H1 (cell line): Measurements from ENCODE around the gene UBTD2. TPM values are rescaled to one million over a fixed set of nuclear protein-coding genes. Genes with fewer than 3 reads are reported as not detected.

Experiments used
- CTCF ChIA-PET: fragments of 300-600 bp; sonication (Branson Sonifier 250); formaldehyde crosslinking; loops from one replicate; lab custom pipeline; 2021; ENCODE audit not compliant: partially characterized antibody; lab: Charles Lee
- POLR2A ChIA-PET: fragments of 300-600 bp; sonication (Branson Sonifier 250); formaldehyde crosslinking; loops from one replicate; lab custom pipeline; 2021; ENCODE audit warnings: inconsistent platforms; ENCODE audit not compliant: partially characterized antibody; lab: Charles Lee
- DNase-seq, 2 experiments: peaks; one replicate each; pipeline versions ENCODE4 v3.0.0 to v3.0.0-alpha.2; 2010 to 2022; ENCODE audit warnings: low spot score in 2 of 2, low read depth in 1 of 2, mixed read lengths in 1 of 2
- FAIRE-seq: peaks from 2 replicates; lab custom pipeline; 2011; peaks lifted over from hg19 to GRCh38; lab: Jason Lieb, UNC
- H2AFZ ChIP-seq: 2 replicates; pipeline ENCODE4 v1.8.1; 2012; ENCODE audit warnings: low read length, inconsistent platforms
- H2AK5ac ChIP-seq: 2 replicates; pipeline ENCODE4 v1.6.1; 2013; ENCODE audit warnings: low read depth, low read length
- H2BK120ac ChIP-seq: replicated peaks from 2 replicates; pipeline ENCODE3; 2013; ENCODE audit warnings: low read depth, low read length, inconsistent platforms
- H2BK12ac ChIP-seq: 2 replicates; pipeline ENCODE4 v1.6.1; 2013; ENCODE audit warnings: low read depth, low read length
- H2BK15ac ChIP-seq: 2 replicates; pipeline ENCODE4 v1.6.1; 2013; ENCODE audit warnings: low read length
- H2BK20ac ChIP-seq: 2 replicates; pipeline ENCODE4 v1.6.1; 2013; ENCODE audit warnings: low read length
- H2BK5ac ChIP-seq: 2 replicates; pipeline ENCODE4 v1.6.1; 2013; ENCODE audit warnings: low read depth, low read length
- H3K14ac ChIP-seq: 2 replicates; pipeline ENCODE4 v1.6.1; 2013; ENCODE audit warnings: inconsistent platforms; ENCODE audit not compliant: insufficient read length
- H3K18ac ChIP-seq: 2 replicates; pipeline ENCODE4 v1.6.1; 2013; ENCODE audit warnings: low read length; ENCODE audit errors: extremely low read depth
- H3K23ac ChIP-seq: 2 replicates; pipeline ENCODE4 v1.6.1; 2013; ENCODE audit warnings: inconsistent platforms; ENCODE audit not compliant: insufficient read length
- H3K23me2 ChIP-seq: 2 replicates; pipeline ENCODE4 v1.6.1; 2013; ENCODE audit warnings: low read depth, low read length
- H3K27ac ChIP-seq: 2 replicates; pipeline ENCODE4 v1.6.1; 2011; ENCODE audit warnings: low read depth, low read length, inconsistent platforms
- H3K27me3 ChIP-seq, 4 experiments: replicated peaks in 1 of 4; 1 replicate in 1 of 4; 2 replicates in 3 of 4; pipeline versions ENCODE4 v1.6.1 to v1.8.1; 2011 to 2013; ENCODE audit warnings: low read length in 3 of 4, mild to moderate bottlenecking in 3 of 4, inconsistent platforms in 2 of 4, mixed read lengths in 2 of 4, moderate library complexity in 1 of 4; ENCODE audit not compliant: control insufficient read depth in 3 of 4, insufficient read depth in 3 of 4; ENCODE audit errors: extremely low read depth in 1 of 4
- H3K36me3 ChIP-seq, 4 experiments: 2 replicates each; pipeline versions ENCODE4 v1.6.1 to v1.8.1; 2011 to 2013; ENCODE audit warnings: mild to moderate bottlenecking in 4 of 4, low read length in 3 of 4, moderate library complexity in 2 of 4, control low read depth in 1 of 4, inconsistent platforms in 1 of 4; ENCODE audit not compliant: insufficient read depth in 4 of 4, control insufficient read depth in 2 of 4
- H3K4ac ChIP-seq: replicated peaks from 2 replicates; pipeline ENCODE3; 2013; ENCODE audit warnings: low read length, low read depth, mixed read lengths, inconsistent platforms; ENCODE audit not compliant: insufficient read length
- H3K4me1 ChIP-seq, 4 experiments: replicated peaks in 1 of 4; 1 replicate in 1 of 4; 2 replicates in 3 of 4; pipeline versions ENCODE4 v1.6.1 to v1.8.1; 2011 to 2013; ENCODE audit warnings: low read length in 3 of 4, inconsistent platforms in 2 of 4, mixed read lengths in 1 of 4; ENCODE audit not compliant: insufficient read depth in 4 of 4, control insufficient read depth in 3 of 4
- H3K4me2 ChIP-seq, 2 experiments: 2 replicates each; pipeline versions ENCODE4 v1.6.1 to v1.8.1; 2011 to 2013; ENCODE audit warnings: low read depth in 2 of 2, low read length in 2 of 2, control low read depth in 1 of 2, inconsistent platforms in 1 of 2, mild to moderate bottlenecking in 1 of 2; ENCODE audit not compliant: insufficient read depth in 1 of 2
- H3K4me3 ChIP-seq, 4 experiments: fragments of 200-600, 300-600 bp in 1 of 4; sonication (generic), shearing (Covaris generic), sonication (Bioruptor Twin) in 1 of 4; 2 replicates each; pipeline versions ENCODE4 v1.5.1 to v1.8.1; 2011 to 2016; ENCODE audit warnings: low read length in 4 of 4, low read depth in 3 of 4, control low read depth in 2 of 4, inconsistent platforms in 2 of 4, mild to moderate bottlenecking in 2 of 4, mixed read lengths in 1 of 4, moderate library complexity in 1 of 4; ENCODE audit not compliant: insufficient read depth in 2 of 4; ENCODE audit errors: extremely low read depth in 1 of 4
- H3K56ac ChIP-seq: replicated peaks from 2 replicates; pipeline ENCODE3; 2013; ENCODE audit warnings: low read depth, mild to moderate bottlenecking, mixed read lengths, low read length, inconsistent platforms; ENCODE audit not compliant: insufficient read length
- H3K79me1 ChIP-seq: 2 replicates; pipeline ENCODE4 v1.6.1; 2013; ENCODE audit warnings: low read depth, low read length, control low read depth
- H3K79me2 ChIP-seq, 2 experiments: 2 replicates each; pipeline versions ENCODE4 v1.6.1 to v1.8.1; 2012 to 2013; ENCODE audit warnings: low read length in 2 of 2, mild to moderate bottlenecking in 2 of 2, inconsistent platforms in 1 of 2; ENCODE audit not compliant: insufficient read depth in 2 of 2, control insufficient read depth in 1 of 2
- H3K9ac ChIP-seq, 4 experiments: replicated peaks in 1 of 4; 1 replicate in 1 of 4; 2 replicates in 3 of 4; pipeline versions ENCODE4 v1.6.1 to v1.8.1; 2011 to 2013; ENCODE audit warnings: low read depth in 3 of 4, low read length in 3 of 4, control low read depth in 2 of 4, mild to moderate bottlenecking in 2 of 4, moderate library complexity in 2 of 4, inconsistent platforms in 1 of 4; ENCODE audit errors: extremely low read depth in 1 of 4
- H3K9me3 ChIP-seq, 2 experiments: 2 replicates each; pipeline versions ENCODE4 v1.6.1 to v1.8.1; 2012 to 2013; ENCODE audit warnings: mild to moderate bottlenecking in 2 of 2, moderate library complexity in 2 of 2, control low read depth in 1 of 2, inconsistent platforms in 1 of 2, low read depth in 1 of 2, low read length in 1 of 2, mixed read lengths in 1 of 2; ENCODE audit not compliant: insufficient read depth in 2 of 2
- H4K20me1 ChIP-seq, 2 experiments: replicated peaks in 1 of 2; 2 replicates each; pipeline versions ENCODE3 to v1.8.1; 2011 to 2013; ENCODE audit warnings: inconsistent platforms in 2 of 2, low read length in 2 of 2, mild to moderate bottlenecking in 1 of 2; ENCODE audit not compliant: insufficient read depth in 2 of 2, control insufficient read depth in 1 of 2
- H4K5ac ChIP-seq: 2 replicates; pipeline ENCODE4 v1.6.1; 2013; ENCODE audit warnings: low read length, low read depth, mixed read lengths, inconsistent platforms; ENCODE audit not compliant: insufficient read length
- H4K8ac ChIP-seq: 2 replicates; pipeline ENCODE4 v1.8.0; 2013; ENCODE audit warnings: mild to moderate bottlenecking, moderate library complexity, low read length, inconsistent platforms; ENCODE audit not compliant: insufficient read depth; ENCODE audit errors: extremely low read depth
- H4K91ac ChIP-seq: replicated peaks from 2 replicates; pipeline ENCODE3; 2013; ENCODE audit warnings: low read length, mixed read lengths, inconsistent platforms; ENCODE audit not compliant: insufficient read length
- BACH1 ChIP-seq: IDR thresholded peaks from 2 replicates; pipeline ENCODE4 v1.6.1; 2012; ENCODE audit warnings: low read length, improper control_type of control experiment
- CHD1 ChIP-seq: IDR thresholded peaks from 2 replicates; pipeline ENCODE4 v1.6.1; 2012; ENCODE audit warnings: low read depth, low read length, improper control_type of control experiment
- CHD2 ChIP-seq: IDR thresholded peaks from 2 replicates; pipeline ENCODE4 v1.6.1; 2012; ENCODE audit warnings: low read length, improper control_type of control experiment
- CREB1 ChIP-seq: IDR thresholded peaks from 2 replicates; pipeline ENCODE4 v1.6.1; 2012; ENCODE audit warnings: inconsistent platforms
- EZH2 ChIP-seq: fragments of 200-600 bp; sonication (generic); IDR thresholded peaks from 2 replicates; pipeline ENCODE4 v1.7.1; 2012; ENCODE audit warnings: low read depth, mild to moderate bottlenecking, moderate library complexity, low read length, inconsistent platforms; ENCODE audit not compliant: severe bottlenecking
- GTF2F1 ChIP-seq: IDR thresholded peaks from 2 replicates; pipeline ENCODE4 v1.6.1; 2012; ENCODE audit warnings: low read depth, low read length, improper control_type of control experiment, borderline replicate concordance
- NANOG ChIP-seq: IDR thresholded peaks from 2 replicates; pipeline ENCODE4 v1.6.1; 2011; ENCODE audit warnings: low read length, low read depth, mild to moderate bottlenecking, inconsistent platforms; ENCODE audit not compliant: insufficient read depth, poor library complexity, severe bottlenecking
- SP2 ChIP-seq: IDR thresholded peaks from 2 replicates; pipeline ENCODE4 v1.6.1; 2012; ENCODE audit warnings: mild to moderate bottlenecking, low read length, inconsistent platforms
- SRF ChIP-seq: IDR thresholded peaks from 2 replicates; pipeline ENCODE4 v1.6.1; 2011; ENCODE audit warnings: mild to moderate bottlenecking, low read depth, low read length, moderate library complexity
- TBP ChIP-seq: IDR thresholded peaks from 2 replicates; pipeline ENCODE4 v1.6.1; 2011; ENCODE audit warnings: low read depth, low read length, improper control_type of control experiment
- WGBS, 2 experiments: shearing (Covaris generic) in 1 of 2; methylation state at CpG; one replicate each; pipeline versions ENCODE4 v1.1.6 to v1.1.7; 2013 to 2015; ENCODE audit warnings: low lambda C conversion rate in 2 of 2, mixed read lengths in 2 of 2, inconsistent platforms in 1 of 2, low coverage in 1 of 2, missing lambda C conversion rate in 1 of 2; ENCODE audit not compliant: insufficient replicate concordance in 2 of 2, insufficient coverage in 1 of 2, insufficient read length in 1 of 2; ENCODE audit errors: extremely low coverage in 1 of 2, missing lambda C conversion rate in 1 of 2; 5-methylcytosine and 5-hydroxymethylcytosine counted together
- polyA plus RNA-seq, 7 experiments: library from polyadenylated mRNA; depleted of rRNA in 3 of 7; stranded (reverse) in 5 of 7; unstranded in 2 of 7; fragments of >200 nt in 5 of 7; fragments of 200-250 nt in 2 of 7; gene quantifications; 1 replicate in 5 of 7; 2 replicates in 1 of 7; 4 replicates in 1 of 7; pipeline versions ENCODE4 v1.2.1 to v1.2.3, GENCODE V29; 2011 to 2013; ENCODE audit warnings: missing spikeins in 2 of 7, mixed read lengths in 2 of 7
- total RNA-seq: library from RNA; stranded (reverse); fragmentation: NEBNext Ultra II Directional; extraction: Animal tissue kit (Norgen Biotek cat#: 25700); gene quantifications from 2 replicates; pipeline ENCODE4 v1.2.1, GENCODE V29; 2021

The UBTD2 gene
- total and polyA plus RNA-seq, 2 of the 8 experiments (the other 6 are each of a cell fraction or from before 2014, with no cell fraction given), result 14.5 to 39.2 TPM

- no peaks in the 10 kb centered on the region for H3K27me3 ChIP-seq
- no peaks in the 10 kb centered on the region for H3K79me2 ChIP-seq
- H2BK15ac ChIP-seq, result no peak overlapping the region; the same call in 1 of the 2 replicates
- H4K91ac ChIP-seq, result no peak overlapping the region
- H2BK12ac ChIP-seq, result no peak overlapping the region
- H3K79me1 ChIP-seq, result peaks cover 8% of the 10 kb centered on the region; the same call in 1 of the 2 replicates
- WGBS, 2 experiments, result 90% methylated on average over 4 of the region's 4 CpGs; no CpG with 5 or more reads in 1 of the 2 experiments
- H3K9me3 ChIP-seq, result no peaks in the 10 kb centered on the region
- H3K9ac ChIP-seq, result no peak overlapping the region
- no peaks in the 10 kb centered on the region for H4K20me1 ChIP-seq
- H3K4me1 ChIP-seq, result peaks cover 0 to 4% (median 0%) of the 10 kb centered on the region in 4 experiments; a peak in 2 of 7 replicates
- no peak overlapping the region for H3K23ac ChIP-seq
- no peak overlapping the region for H3K14ac ChIP-seq
- no peak for FAIRE-seq
- H2AFZ ChIP-seq, result no peak overlapping the region
- ChIA-PET POLR2A (interaction anchor here (1.2 kb wide), 1 partner anchor 67 kb away, joined by 3 read pairs; no protein-coding TSS in a partner anchor), CTCF (interaction anchor here (0.6 to 5.6 kb wide), 6 partner anchors 10 to 356 kb away, joined by 3 to 42 read pairs (median 4); partner anchors contain the start of gene STK10)
- H3K27ac ChIP-seq, result no peak overlapping the region
- no peak overlapping the region for H3K4ac ChIP-seq
- no peak overlapping the region for H4K8ac ChIP-seq
- H2AK5ac ChIP-seq, result no peak overlapping the region
- no peak for DNase-seq
- no peak overlapping the region for H2BK5ac ChIP-seq
- no peak overlapping the region for H3K18ac ChIP-seq
- H3K36me3 ChIP-seq, result no peaks in the 10 kb centered on the region
- H2BK20ac ChIP-seq, result no peak overlapping the region
- no peaks in the 10 kb centered on the region for H3K23me2 ChIP-seq
- H3K4me2 ChIP-seq, result no peak overlapping the region
- no peak overlapping the region for H2BK120ac ChIP-seq
- H3K4me3 ChIP-seq, result no peak overlapping the region
- no peak overlapping the region for H4K5ac ChIP-seq
- H3K56ac ChIP-seq, result no peak overlapping the region
- TF ChIP-seq SP2, result no peak
- no peak for TF ChIP-seq SRF
- no peak for TF ChIP-seq CHD1
- no peak for TF ChIP-seq EZH2
- TF ChIP-seq TBP, result no peak
- TF ChIP-seq BACH1, result no peak
- TF ChIP-seq NANOG, result no peak
- no peak for TF ChIP-seq CREB1
- TF ChIP-seq GTF2F1, result no peak
- TF ChIP-seq CHD2, result no peak
Observed at GRCh38 chr5:172163346-172163745, 120.2 kb downstream of the UBTD2 start.
